Measurements from ENCODE around the gene FILIP1L.

DNA sequence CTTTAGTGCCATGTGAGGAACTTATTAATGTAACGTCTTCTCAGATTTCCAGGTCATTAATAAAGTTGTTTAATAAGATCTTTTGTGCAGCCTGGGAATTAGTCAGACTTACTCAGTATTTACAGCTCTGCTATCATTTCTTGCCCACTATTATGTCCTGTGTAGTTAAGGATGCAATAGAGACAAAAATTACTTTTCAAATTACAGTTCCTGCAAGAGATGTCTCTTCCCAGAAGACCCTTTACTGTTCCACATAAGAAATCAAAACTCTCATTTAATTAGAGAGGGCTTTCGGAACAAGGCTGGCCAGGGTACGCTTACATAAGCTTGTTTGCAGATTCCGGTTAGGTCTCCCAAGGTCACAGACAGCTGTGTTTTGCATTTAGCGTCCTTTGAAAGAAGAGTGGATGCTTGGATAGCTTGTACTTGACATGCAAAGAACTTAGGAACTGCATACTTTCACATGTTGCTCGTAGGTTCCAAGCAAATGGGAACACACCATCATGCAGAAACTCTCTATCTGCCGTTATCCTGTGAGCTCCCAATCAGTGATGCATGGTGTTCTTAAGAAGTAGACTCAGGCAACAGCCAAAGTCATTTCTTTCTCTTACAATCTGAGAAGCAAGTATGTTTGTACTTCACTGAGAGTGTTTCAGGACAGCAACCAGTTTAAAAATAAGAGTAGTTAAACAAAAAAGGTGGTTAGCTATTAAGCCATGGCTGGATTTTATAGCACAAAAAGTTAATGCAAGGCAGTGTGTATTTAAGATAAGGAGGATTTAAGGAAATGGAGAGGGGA is 37.4 kb downstream of the FILIP1L start:
- TF ChIP-seq EZH2 (IDR thresholded peaks at IDR 0.05; ENCODE audit: borderline replicate concordance, low read depth, low read length, severe bottlenecking) (no peak), CTCF (IDR thresholded peaks at IDR 0.05; ENCODE audit: borderline replicate concordance, extremely low read depth, low read length, poor library complexity, severe bottlenecking) (no peak)
